ENCODE results near the gene MBD5.

The MBD5 gene

GRCh38 chr2:148110184-148110583 lies 89.3 kb downstream of the MBD5 start:
- no peak for DNase-seq (ENCODE audit: low read depth in 3 of 3)

GRCh38 chr2:148122788-148123187 lies 101.9 kb downstream of the MBD5 start:
- no peak for DNase-seq (ENCODE audit: low read depth in 3 of 3)

- DNase-seq (ENCODE audit: low read depth in 3 of 3) = no peak
These were observed 103.4 kb downstream of the MBD5 start for GRCh38 chr2:148124271-148124670.

- no peak for DNase-seq (ENCODE audit: low read depth in 3 of 3)
These were observed 109.7 kb downstream of the MBD5 start for GRCh38 chr2:148130581-148130980.

GRCh38 chr2:148132412-148132811 lies 111.5 kb downstream of the MBD5 start:
- DNase-seq (ENCODE audit: low read depth in 3 of 3) = no peak

- no peak for DNase-seq (ENCODE audit: low read depth in 3 of 3)
These were observed 114.8 kb downstream of the MBD5 start for GRCh38 chr2:148135705-148136104.

GRCh38 chr2:148136441-148136840 lies 115.5 kb downstream of the MBD5 start:
- DNase-seq (ENCODE audit: low read depth in 3 of 3) = no peak

GRCh38 chr2:148161909-148162435 lies 141.1 kb downstream of the MBD5 start:
- DNase-seq (ENCODE audit: low read depth in 3 of 3) = no peak

GRCh38 chr2:148162871-148163270 lies 142.0 kb downstream of the MBD5 start:
- DNase-seq (ENCODE audit: low read depth in 3 of 3) = no peak

GRCh38 chr2:148165975-148166374 lies 145.1 kb downstream of the MBD5 start:
- DNase-seq (ENCODE audit: low read depth in 3 of 3) = no peak

GRCh38 chr2:148167241-148167766 lies 146.4 kb downstream of the MBD5 start:
- DNase-seq (ENCODE audit: low read depth in 3 of 3) = no peak

GRCh38 chr2:148167855-148168254 lies 147.0 kb downstream of the MBD5 start:
- no peak for DNase-seq (ENCODE audit: low read depth in 3 of 3)

- DNase-seq (ENCODE audit: low read depth in 3 of 3) = no peak
These were observed 151.4 kb downstream of the MBD5 start for GRCh38 chr2:148172131-148172753.

GRCh38 chr2:148173168-148173567 lies 152.3 kb downstream of the MBD5 start:
- no peak for DNase-seq (ENCODE audit: low read depth in 3 of 3)

GRCh38 chr2:148177559-148177958 lies 156.7 kb downstream of the MBD5 start:
- DNase-seq (ENCODE audit: low read depth in 3 of 3) = no peak

- DNase-seq (ENCODE audit: low read depth in 3 of 3) = no peak
These were observed 158.8 kb downstream of the MBD5 start for GRCh38 chr2:148179724-148180123.

GRCh38 chr2:148184976-148185375 lies 164.1 kb downstream of the MBD5 start:
- no peak for DNase-seq (ENCODE audit: low read depth in 3 of 3)

GRCh38 chr2:148194882-148195281 lies 174.0 kb downstream of the MBD5 start:
- no peak for DNase-seq (ENCODE audit: low read depth in 3 of 3)

- peak in 2 of 3 donors; percentile 7 to 31 for DNase-seq (ENCODE audit: low read depth in 3 of 3)
These were observed 180.4 kb downstream of the MBD5 start for GRCh38 chr2:148201075-148202004.

GRCh38 chr2:148202237-148202636 lies 181.3 kb downstream of the MBD5 start:
- DNase-seq (ENCODE audit: low read depth in 3 of 3) = no peak

GRCh38 chr2:148207111-148207510 lies 186.2 kb downstream of the MBD5 start:
- no peak for DNase-seq (ENCODE audit: low read depth in 3 of 3)

GRCh38 chr2:148209603-148210002 lies 188.7 kb downstream of the MBD5 start:
- no peak for DNase-seq (ENCODE audit: low read depth in 3 of 3)
